Dendritic cell treated with granulocyte-macrophage colony-stimulating factor and Interleukin-4, amounts not matched to agents 40 ng/mL and 50 ng/mL, for 4 days (primary cell): ENCODE results near the gene ETF1.
"Not testable (repeated sequence)": the region's sequence is repeated elsewhere in the genome, so short reads cannot be mapped to it uniquely, and the experiment has no call there.

Experiments used
- H3K27ac Mint-ChIP-seq: one replicate; pipeline ENCODE4 v1.8.0; 2022; ENCODE audit warnings: mild to moderate bottlenecking, mixed read lengths
- H3K27me3 Mint-ChIP-seq: one replicate; pipeline ENCODE4 v1.8.0; 2022; ENCODE audit warnings: mild to moderate bottlenecking, mixed read lengths
- H3K36me3 Mint-ChIP-seq: one replicate; pipeline ENCODE4 v1.8.0; 2022; ENCODE audit warnings: low read depth, mixed read lengths
- H3K4me1 Mint-ChIP-seq: one replicate; pipeline ENCODE4 v1.8.0; 2022; ENCODE audit warnings: low read depth, mixed read lengths
- H3K4me3 Mint-ChIP-seq: one replicate; pipeline ENCODE4 v1.8.0; 2022; ENCODE audit warnings: mild to moderate bottlenecking, moderate library complexity, mixed read lengths
- H3K9me3 Mint-ChIP-seq: one replicate; pipeline ENCODE4 v1.8.0; 2022; ENCODE audit warnings: mixed read lengths
- intact Hi-C: fragments of 100-400 bp; cut with micrococcal nuclease; formaldehyde crosslinking; loops from one replicate; pipeline ENCODE4 v1.15.0; 2022

ETF1 gene

DNA sequence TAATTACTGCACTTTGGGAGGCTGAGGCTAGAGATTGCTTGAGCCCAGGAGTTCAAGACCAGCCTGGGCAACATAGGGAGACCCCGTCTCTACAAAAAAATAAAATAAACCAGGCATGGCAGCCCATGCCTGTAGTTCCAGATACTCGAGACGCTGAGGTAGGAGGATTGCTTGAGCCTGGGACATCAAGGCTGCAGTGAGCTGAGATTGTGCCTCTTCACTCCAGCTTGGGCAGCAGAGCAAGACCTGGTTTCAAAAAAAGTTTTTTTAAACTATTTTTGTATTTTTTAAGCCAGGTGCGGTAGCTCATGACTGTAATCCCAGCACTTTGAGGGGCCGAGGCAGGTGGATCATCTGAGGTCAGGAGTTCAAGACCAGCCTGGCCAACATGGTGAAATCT is 69.9 kb downstream of the ETF1 start:
- Mint-ChIP-seq H3K4me1 (peaks cover 15% of the 10 kb centered on the region), H3K27me3 (peaks cover 32% of the 10 kb centered on the region)
- H3K4me3 Mint-ChIP-seq, H3K27ac Mint-ChIP-seq, intact Hi-C loops, H3K9me3 Mint-ChIP-seq, H3K36me3 Mint-ChIP-seq: not testable (repeated sequence)

DNA sequence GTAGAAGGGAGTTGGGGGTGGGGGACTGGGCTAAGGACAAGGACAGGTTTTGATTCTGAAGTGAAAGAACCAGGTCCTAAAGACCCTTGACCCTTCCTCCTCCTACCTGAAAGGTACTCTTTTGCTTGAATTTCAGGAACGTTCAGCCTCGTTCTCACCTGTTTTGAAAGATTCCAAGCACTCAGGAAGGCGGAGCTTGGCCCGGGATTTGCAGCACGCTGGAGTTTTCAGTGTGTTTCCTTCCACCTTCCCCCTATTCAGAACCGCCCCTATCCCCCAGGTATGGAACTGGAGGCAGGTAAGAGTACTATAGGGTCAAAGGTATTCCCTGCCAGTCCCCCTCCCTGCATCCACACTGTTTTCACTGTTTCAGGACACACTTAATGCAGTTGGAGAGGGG is 70.7 kb downstream of the ETF1 start:
- Mint-ChIP-seq H3K9me3 (no peaks in the 10 kb centered on the region), H3K4me3 (no peak overlapping the region), H3K27ac (no peak overlapping the region), H3K36me3 (peaks cover 7% of the 10 kb centered on the region), H3K4me1 (peaks cover 20% of the 10 kb centered on the region), H3K27me3 (peaks cover 36% of the 10 kb centered on the region)
- intact Hi-C loops: no loop called here

DNA sequence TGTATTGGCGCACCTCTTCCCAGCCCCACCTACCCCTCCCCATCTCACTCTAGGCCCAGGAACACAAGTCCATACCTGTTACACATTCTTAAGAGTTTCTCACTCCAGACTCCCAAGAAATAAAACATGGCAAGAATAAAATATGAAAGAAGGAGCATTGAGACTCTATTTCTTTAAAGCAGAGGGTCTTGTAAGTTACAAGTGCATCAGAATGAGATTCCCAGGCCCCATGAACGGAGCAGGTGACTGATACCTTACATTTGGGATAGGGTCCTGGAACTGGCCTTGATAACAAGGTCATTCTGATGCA is 72.0 kb downstream of the ETF1 start:
- peaks cover 15% of the 10 kb centered on the region for H3K36me3 Mint-ChIP-seq
- intact Hi-C loops: no loop called here

DNA sequence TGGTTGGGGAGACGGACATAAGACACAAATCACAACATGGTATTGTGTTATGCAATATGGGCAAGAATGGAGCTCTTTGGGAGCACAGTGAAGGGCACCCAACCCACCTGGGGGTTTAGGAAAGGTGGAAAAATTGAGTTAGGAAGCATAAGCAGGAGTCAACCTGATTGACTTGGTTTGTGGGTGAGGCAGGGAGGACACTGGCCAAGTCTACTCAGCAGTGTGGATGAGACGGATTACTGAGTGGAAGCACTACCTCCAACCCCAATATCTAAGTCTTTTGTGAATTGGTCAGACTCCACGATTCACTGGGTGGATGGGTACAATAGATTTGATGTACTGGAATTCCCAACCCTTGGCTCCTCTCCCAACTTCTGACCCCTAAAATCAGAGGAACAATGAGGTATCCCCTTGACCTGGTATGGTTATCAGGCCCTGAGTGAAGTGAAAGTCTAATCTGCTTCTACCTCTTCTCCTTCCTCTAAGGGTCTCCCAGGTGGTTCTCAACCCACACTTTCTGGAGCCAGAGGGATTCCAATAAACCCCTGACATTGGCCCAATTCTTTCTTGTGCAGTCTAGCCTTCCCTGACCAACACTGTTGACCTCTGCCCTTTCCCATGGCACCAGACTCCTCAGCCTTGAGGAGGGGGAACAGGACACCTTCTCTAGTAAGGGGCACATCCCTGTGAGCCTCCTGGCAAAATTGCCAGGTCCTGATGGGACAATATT is 72.5 kb downstream of the ETF1 start:
- intact Hi-C loops: no loop called here
- Mint-ChIP-seq H3K9me3 (no peaks in the 10 kb centered on the region), H3K4me1 (peaks cover 32% of the 10 kb centered on the region), H3K27ac (no peak overlapping the region), H3K27me3 (peaks cover 45% of the 10 kb centered on the region), H3K36me3 (peaks cover 15% of the 10 kb centered on the region), H3K4me3 (no peak overlapping the region)

More for the DNA sequence above, 72.0 kb downstream of the ETF1 start:
- Mint-ChIP-seq H3K4me3 (no peak overlapping the region), H3K9me3 (no peaks in the 10 kb centered on the region), H3K27me3 (peaks cover 43% of the 10 kb centered on the region), H3K27ac (no peak overlapping the region), H3K4me1 (peaks cover 29% of the 10 kb centered on the region)

DNA sequence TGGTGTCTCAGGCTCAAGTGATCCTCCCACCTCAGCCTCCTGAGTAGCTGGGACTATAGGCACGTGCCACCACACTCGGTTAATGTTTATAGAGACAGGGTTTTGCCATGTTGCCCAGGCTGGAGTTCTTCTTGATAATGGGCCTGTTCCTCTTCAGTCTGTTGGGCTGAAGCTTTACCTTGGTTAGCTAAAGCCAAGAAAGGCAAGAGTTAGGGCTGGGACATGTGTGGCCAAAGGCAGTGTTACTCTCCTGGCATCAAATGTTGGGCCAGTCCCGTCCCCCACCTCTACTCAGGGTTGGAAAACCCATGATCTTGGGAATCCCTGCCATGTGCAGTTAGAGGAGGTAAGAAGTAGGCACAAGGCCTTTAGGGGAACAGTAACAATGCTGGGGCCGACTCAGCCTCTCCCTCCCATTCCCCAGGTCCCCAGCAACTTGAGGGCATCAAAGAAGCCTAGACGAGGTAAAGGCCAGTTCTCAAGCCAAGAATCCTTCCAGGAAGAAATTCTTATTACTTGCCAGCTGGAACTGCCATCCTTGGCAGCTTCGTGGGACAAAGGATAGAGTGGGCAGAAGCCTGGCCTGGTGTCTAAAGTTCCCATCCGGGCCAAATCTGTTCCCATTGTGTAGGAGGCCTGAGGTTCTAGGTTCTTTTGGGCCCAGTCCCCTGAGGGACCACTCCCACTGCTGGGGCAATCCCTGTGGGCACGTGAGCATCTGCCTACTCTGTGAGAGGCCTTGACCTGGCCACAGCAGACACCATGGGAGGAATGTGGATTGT is 73.3 kb downstream of the ETF1 start:
- Mint-ChIP-seq H3K27ac (no peak overlapping the region), H3K9me3 (no peaks in the 10 kb centered on the region), H3K4me3 (no peak overlapping the region), H3K4me1 (peaks cover 32% of the 10 kb centered on the region), H3K27me3 (peaks cover 38% of the 10 kb centered on the region), H3K36me3 (peaks cover 18% of the 10 kb centered on the region)
- intact Hi-C loops: no loop called here

DNA sequence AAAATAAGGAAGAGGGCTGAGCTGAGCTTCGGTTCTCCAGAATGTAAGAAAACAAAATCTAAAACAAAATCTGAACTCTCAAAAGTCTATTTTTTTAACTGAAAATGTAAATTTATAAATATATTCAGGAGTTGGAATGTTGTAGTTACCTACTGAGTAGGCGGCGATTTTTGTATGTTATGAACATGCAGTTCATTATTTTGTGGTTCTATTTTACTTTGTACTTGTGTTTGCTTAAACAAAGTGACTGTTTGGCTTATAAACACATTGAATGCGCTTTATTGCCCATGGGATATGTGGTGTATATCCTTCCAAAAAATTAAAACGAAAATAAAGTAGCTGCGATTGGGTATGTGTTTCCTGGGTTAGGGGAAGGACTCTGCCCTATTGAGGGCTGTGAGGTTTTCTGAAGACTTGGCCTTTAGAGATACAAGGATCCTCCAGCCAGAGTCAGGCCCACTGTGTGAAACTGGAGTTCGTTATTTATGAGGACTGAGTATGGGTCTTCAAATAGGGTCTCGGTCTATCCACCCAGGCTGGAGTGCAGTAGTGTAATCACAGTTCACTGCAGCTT is 74.0 kb downstream of the ETF1 start:
- Mint-ChIP-seq H3K9me3 (no peaks in the 10 kb centered on the region), H3K27ac (no peak overlapping the region), H3K4me3 (no peak overlapping the region), H3K4me1 (peaks cover 32% of the 10 kb centered on the region), H3K36me3 (peaks cover 22% of the 10 kb centered on the region), H3K27me3 (peaks cover 37% of the 10 kb centered on the region)
- intact Hi-C loops: no loop called here

DNA sequence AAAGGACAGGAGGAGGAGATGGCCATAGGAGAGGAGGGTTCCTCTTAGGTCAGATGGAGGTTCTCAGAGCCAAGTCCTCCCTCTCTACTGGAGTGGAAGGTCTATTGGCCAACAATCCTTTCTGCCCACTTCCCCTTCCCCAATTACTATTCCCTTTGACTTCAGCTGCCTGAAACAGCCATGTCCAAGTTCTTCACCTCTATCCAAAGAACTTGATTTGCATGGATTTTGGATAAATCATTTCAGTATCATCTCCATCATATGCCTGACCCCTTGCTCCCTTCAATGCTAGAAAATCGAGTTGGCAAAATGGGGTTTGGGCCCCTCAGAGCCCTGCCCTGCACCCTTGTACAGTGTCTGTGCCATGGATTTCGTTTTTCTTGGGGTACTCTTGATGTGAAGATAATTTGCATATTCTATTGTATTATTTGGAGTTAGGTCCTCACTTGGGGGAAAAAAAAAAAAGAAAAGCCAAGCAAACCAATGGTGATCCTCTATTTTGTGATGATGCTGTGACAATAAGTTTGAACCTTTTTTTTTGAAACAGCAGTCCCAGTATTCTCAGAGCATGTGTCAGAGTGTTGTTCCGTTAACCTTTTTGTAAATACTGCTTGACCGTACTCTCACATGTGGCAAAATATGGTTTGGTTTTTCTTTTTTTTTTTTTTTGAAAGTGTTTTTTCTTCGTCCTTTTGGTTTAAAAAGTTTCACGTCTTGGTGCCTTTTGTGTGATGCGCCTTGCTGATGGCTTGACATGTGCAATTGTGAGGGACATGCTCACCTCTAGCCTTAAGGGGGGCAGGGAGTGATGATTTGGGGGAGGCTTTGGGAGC is 74.7 kb downstream of the ETF1 start:
- Mint-ChIP-seq H3K4me1 (peaks cover 38% of the 10 kb centered on the region), H3K27me3 (peaks cover 34% of the 10 kb centered on the region), H3K4me3 (no peak overlapping the region), H3K27ac (no peak overlapping the region), H3K36me3 (peaks cover 22% of the 10 kb centered on the region), H3K9me3 (no peaks in the 10 kb centered on the region)
- intact Hi-C loops: no loop called here

DNA sequence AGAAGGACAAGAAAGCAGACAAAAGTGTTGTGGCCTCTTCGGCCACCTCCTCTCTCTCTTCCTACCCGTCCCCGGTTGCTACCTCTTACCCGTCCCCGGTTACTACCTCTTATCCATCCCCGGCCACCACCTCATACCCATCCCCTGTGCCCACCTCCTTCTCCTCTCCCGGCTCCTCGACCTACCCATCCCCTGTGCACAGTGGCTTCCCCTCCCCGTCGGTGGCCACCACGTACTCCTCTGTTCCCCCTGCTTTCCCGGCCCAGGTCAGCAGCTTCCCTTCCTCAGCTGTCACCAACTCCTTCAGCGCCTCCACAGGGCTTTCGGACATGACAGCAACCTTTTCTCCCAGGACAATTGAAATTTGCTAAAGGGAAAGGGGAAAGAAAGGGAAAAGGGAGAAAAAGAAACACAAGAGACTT is 75.3 kb downstream of the ETF1 start:
- no peak overlapping the region for H3K27ac Mint-ChIP-seq

DNA sequence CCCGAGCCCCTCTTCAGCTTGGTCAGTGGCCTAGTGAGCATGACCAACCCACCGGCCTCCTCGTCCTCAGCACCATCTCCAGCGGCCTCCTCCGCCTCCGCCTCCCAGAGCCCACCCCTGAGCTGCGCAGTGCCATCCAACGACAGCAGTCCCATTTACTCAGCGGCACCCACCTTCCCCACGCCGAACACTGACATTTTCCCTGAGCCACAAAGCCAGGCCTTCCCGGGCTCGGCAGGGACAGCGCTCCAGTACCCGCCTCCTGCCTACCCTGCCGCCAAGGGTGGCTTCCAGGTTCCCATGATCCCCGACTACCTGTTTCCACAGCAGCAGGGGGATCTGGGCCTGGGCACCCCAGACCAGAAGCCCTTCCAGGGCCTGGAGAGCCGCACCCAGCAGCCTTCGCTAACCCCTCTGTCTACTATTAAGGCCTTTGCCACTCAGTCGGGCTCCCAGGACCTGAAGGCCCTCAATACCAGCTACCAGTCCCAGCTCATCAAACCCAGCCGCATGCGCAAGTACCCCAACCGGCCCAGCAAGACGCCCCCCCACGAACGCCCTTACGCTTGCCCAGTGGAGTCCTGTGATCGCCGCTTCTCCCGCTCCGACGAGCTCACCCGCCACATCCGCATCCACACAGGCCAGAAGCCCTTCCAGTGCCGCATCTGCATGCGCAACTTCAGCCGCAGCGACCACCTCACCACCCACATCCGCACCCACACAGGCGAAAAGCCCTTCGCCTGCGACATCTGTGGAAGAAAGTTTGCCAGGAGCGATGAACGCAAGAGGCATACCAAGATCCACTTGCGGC is 75.9 kb downstream of the ETF1 start:
- Mint-ChIP-seq H3K27ac (peak overlapping the region; percentile 35), H3K27me3 (peaks cover 27% of the 10 kb centered on the region), H3K9me3 (no peaks in the 10 kb centered on the region), H3K4me3 (peak overlapping the region; percentile 81), H3K4me1 (peaks cover 38% of the 10 kb centered on the region), H3K36me3 (peaks cover 22% of the 10 kb centered on the region)
- intact Hi-C loops: no loop called here

More for the DNA sequence above, 75.3 kb downstream of the ETF1 start:
- Mint-ChIP-seq H3K4me3 (peak overlapping the region; percentile 42), H3K36me3 (peaks cover 22% of the 10 kb centered on the region), H3K9me3 (no peaks in the 10 kb centered on the region), H3K27me3 (peaks cover 32% of the 10 kb centered on the region), H3K4me1 (peaks cover 38% of the 10 kb centered on the region)
- intact Hi-C loops: no loop called here

DNA sequence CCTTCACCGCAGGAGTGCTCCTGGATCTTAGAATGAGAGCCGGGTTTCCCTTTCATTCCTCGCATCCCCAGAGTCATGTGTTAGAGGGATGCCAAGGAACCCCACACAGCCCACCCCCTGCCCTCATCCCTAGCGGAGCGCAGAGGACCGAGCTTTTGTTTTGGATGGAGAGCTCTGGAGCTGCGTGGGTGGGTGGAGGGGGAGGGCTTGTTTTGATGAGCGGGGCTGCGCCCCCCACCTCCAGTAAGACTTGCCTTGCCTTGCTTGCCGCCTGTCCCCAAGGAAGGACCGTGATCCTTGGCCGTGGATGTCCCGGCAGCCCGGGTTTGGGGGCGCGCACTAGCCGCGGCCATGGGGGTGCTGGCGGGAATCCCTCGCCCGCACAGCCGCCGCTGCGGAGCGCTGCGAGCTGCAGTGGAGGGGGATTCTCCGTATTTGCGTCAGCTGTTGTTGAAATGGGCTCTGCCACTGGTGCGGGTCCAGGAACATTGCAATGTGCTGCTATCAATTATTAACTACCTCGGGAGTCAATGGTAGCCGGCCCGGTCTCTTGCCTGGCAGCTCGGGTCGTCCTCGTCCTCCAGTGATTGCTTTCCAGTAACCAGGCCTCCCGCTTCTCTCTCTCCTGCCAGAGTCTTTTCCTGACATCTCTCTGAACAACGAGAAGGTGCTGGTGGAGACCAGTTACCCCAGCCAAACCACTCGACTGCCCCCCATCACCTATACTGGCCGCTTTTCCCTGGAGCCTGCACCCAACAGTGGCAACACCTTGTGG is 76.7 kb downstream of the ETF1 start:
- Mint-ChIP-seq H3K27me3 (peaks cover 26% of the 10 kb centered on the region), H3K27ac (peak overlapping the region; percentile 97), H3K36me3 (peaks cover 22% of the 10 kb centered on the region), H3K4me1 (peaks cover 42% of the 10 kb centered on the region), H3K9me3 (no peaks in the 10 kb centered on the region), H3K4me3 (peak overlapping the region; percentile 81)
- intact Hi-C loops: no loop called here

DNA sequence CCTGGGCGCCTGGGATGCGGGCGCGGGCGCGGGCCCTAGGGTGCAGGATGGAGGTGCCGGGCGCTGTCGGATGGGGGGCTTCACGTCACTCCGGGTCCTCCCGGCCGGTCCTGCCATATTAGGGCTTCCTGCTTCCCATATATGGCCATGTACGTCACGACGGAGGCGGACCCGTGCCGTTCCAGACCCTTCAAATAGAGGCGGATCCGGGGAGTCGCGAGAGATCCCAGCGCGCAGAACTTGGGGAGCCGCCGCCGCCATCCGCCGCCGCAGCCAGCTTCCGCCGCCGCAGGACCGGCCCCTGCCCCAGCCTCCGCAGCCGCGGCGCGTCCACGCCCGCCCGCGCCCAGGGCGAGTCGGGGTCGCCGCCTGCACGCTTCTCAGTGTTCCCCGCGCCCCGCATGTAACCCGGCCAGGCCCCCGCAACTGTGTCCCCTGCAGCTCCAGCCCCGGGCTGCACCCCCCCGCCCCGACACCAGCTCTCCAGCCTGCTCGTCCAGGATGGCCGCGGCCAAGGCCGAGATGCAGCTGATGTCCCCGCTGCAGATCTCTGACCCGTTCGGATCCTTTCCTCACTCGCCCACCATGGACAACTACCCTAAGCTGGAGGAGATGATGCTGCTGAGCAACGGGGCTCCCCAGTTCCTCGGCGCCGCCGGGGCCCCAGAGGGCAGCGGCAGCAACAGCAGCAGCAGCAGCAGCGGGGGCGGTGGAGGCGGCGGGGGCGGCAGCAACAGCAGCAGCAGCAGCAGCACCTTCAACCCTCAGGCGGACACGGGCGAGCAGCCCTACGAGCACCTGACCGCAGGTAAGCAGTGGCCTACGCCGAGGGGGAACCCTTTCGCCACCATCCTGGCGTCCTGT is 77.5 kb downstream of the ETF1 start, which contains the start of gene EGR1:
TSS of gene EGR1 (plus strand) at position 219 of the 864 bp plus-strand sequence. CDS start at position 502, 283 bp downstream.
- H3K4me1 Mint-ChIP-seq: peaks cover 50% of the 10 kb centered on the region
- H3K4me3 Mint-ChIP-seq: peak within 1 kb of the TSS; percentile 81
- intact Hi-C loops: loop anchor here (1.0 kb wide), 1 partner anchor 27 kb away; no protein-coding TSS in a partner anchor
- H3K9me3 Mint-ChIP-seq: no peaks in the 10 kb centered on the region
- H3K27ac Mint-ChIP-seq: peak within 1 kb of the TSS; percentile 97
- H3K36me3 Mint-ChIP-seq: peaks cover 22% of the 10 kb centered on the region
- H3K27me3 Mint-ChIP-seq: peaks cover 26% of the 10 kb centered on the region
